ENCODE data around the gene SYT6. TPM values are rescaled to one million over a fixed set of nuclear protein-coding genes. Genes with fewer than 3 reads are reported as not detected.

SYT6 gene
- total RNA-seq, 4 donors from 2014 or later = 0.14 to 0.64 TPM; not detected in 2

DNA sequence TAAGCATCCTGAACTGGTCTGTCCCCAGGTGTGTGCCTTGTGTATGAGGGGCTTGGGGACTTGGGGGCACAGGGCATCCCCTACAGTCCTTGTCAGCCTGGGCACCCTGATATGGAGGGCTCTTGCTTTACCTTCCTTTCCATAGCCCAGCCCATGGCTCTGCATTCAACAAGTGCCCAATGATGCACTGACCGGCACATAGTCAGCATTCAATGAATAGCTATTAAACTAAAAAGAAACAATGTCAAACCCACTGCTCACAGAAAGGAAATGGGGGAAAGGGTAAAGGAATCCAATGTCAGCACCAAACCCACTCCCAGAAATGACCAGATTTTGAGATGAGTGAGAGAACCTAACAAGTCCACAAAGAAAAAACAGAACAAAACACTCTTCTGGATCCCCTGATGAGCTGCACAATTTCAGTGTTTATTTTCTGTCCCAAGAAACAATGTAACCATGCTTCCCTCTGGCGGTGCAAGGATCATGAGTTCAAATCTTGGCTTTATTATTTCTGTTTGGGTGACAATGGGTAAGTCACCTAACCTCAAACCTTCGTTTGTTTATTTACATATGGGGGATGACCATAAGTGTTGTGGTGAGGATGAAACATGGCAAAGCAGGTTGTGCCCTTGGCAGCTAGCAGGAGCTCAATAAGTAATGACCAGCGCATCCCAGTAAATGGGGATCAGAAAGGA is 22.0 kb downstream of the SYT6 start:
- in situ Hi-C loops (cut with MboI; ENCODE audit: low pct_ligation_motif_present in 1 of 4, low pct_unique_long_range_greater_than_20kb in 1 of 4, low sequenced_read_pairs in 3 of 4) (no loop called here), intact Hi-C loops (cut with DNase I; ENCODE audit: low total_unique reads) (no loop called here)
- no peak overlapping the region for H3K27ac ChIP-seq
- H3K9me3 ChIP-seq = no peaks in the 10 kb centered on the region
- TF ChIP-seq POLR2AphosphoS5 (IDR thresholded peaks at IDR 0.05) = no peak
- TF ChIP-seq EP300 (IDR thresholded peaks at IDR 0.05; ENCODE audit: low read depth) = no peak
- TF ChIP-seq, protein P1, sequence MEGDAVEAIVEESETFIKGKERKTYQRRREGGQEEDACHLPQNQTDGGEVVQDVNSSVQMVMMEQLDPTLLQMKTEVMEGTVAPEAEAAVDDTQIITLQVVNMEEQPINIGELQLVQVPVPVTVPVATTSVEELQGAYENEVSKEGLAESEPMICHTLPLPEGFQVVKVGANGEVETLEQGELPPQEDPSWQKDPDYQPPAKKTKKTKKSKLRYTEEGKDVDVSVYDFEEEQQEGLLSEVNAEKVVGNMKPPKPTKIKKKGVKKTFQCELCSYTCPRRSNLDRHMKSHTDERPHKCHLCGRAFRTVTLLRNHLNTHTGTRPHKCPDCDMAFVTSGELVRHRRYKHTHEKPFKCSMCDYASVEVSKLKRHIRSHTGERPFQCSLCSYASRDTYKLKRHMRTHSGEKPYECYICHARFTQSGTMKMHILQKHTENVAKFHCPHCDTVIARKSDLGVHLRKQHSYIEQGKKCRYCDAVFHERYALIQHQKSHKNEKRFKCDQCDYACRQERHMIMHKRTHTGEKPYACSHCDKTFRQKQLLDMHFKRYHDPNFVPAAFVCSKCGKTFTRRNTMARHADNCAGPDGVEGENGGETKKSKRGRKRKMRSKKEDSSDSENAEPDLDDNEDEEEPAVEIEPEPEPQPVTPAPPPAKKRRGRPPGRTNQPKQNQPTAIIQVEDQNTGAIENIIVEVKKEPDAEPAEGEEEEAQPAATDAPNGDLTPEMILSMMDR (IDR thresholded peaks at IDR 0.05) = no peak
- no peak for TF ChIP-seq POLR2A (IDR thresholded peaks at IDR 0.05)
- no peak overlapping the region for H3K4me3 ChIP-seq
- WGBS, 2 donors (ENCODE audit: low coverage in 1 of 2) = 85 to 100% methylated on average over 1 to 4 of the region's 4 CpGs
- H3K4me1 ChIP-seq = no peaks in the 10 kb centered on the region
- peaks cover 5% of the 10 kb centered on the region for H3K27me3 ChIP-seq
- no peak for DNase-seq
- H3K36me3 ChIP-seq = no peaks in the 10 kb centered on the region

DNA sequence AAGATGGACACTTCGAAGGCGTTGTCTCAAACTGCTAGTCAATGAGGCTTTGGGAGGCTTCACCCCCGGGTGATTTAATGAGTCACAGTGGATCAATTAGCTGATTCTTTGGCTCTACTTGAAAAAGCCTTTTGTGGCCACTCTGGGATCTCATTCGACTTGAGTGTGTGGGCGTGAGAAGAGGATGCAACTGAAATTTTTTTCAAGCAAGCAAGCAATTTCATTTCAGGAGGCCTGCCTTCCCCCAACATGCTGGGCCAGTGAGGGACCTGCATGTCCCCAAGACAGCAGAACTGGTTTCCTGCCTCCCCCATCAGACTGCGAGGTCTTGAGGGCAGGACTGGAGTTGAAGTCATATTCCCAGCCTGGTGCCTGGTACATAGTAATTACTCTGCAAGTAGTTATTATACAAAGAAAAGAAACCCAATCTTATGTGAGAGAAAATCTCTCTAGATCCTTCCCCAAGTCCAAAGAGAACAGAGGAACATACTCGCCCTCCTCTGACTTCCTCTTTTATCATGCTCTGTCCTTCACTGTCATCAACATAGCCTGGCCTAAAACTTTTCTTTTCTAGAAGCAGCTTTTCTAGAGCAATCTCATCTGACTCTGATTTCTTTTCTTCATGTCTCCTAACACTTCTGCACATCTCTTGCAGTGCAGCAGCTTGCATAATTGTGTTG is 22.7 kb downstream of the SYT6 start:
- Histone ChIP-seq H3K36me3 (no peaks in the 10 kb centered on the region), H3K4me1 (no peaks in the 10 kb centered on the region), H3K9me3 (no peaks in the 10 kb centered on the region), H3K4me3 (no peak overlapping the region), H3K27me3 (peaks cover 5% of the 10 kb centered on the region), H3K27ac (no peak overlapping the region)
- no peak for DNase-seq
- intact Hi-C loops (cut with DNase I; ENCODE audit: low total_unique reads) (no loop called here), in situ Hi-C loops (cut with MboI; ENCODE audit: low pct_ligation_motif_present in 1 of 4, low pct_unique_long_range_greater_than_20kb in 1 of 4, low sequenced_read_pairs in 3 of 4) (no loop called here)
- 76 to 86% methylated on average over 2 to 7 of the region's 7 CpGs for WGBS, 2 donors (ENCODE audit: low coverage in 1 of 2)
- TF ChIP-seq POLR2AphosphoS5 (IDR thresholded peaks at IDR 0.05) (no peak), EP300 (IDR thresholded peaks at IDR 0.05; ENCODE audit: low read depth) (no peak), POLR2A (IDR thresholded peaks at IDR 0.05) (no peak)
- TF ChIP-seq, protein P1 (IDR thresholded peaks at IDR 0.05) = no peak

DNA sequence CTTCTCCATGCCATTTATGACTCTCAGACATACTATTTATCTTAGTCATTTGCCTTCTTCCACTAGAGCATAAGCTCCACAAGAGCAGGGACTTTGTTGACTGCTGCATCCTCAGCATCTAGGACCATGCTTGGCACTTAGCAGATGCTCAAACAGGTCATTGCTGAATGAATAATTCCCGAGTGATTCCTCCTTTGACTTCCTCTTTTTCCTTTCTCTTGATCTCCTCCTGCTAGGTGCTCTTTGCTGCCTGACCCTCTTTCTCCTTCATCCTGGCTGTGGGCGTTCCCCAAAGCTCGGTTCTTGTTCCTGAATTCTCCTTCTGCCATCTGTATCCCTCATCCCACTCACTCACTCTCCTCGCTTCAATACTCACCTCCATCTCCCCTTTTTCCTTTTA is 23.5 kb downstream of the SYT6 start:
- DNase-seq = no peak
- H3K4me1 ChIP-seq = no peaks in the 10 kb centered on the region
- TF ChIP-seq POLR2AphosphoS5 (IDR thresholded peaks at IDR 0.05) (no peak), EP300 (IDR thresholded peaks at IDR 0.05; ENCODE audit: low read depth) (no peak), POLR2A (IDR thresholded peaks at IDR 0.05) (no peak)
- TF ChIP-seq, protein P1 (IDR thresholded peaks at IDR 0.05) = no peak
- H3K36me3 ChIP-seq = no peaks in the 10 kb centered on the region
- 85% methylated on average over 4 of the region's 4 CpGs for WGBS, 2 donors (ENCODE audit: low coverage in 1 of 2)
- no peaks in the 10 kb centered on the region for H3K9me3 ChIP-seq
- H3K27ac ChIP-seq = no peak overlapping the region
- H3K4me3 ChIP-seq = no peak overlapping the region
- in situ Hi-C loops (cut with MboI; ENCODE audit: low pct_ligation_motif_present in 1 of 4, low pct_unique_long_range_greater_than_20kb in 1 of 4, low sequenced_read_pairs in 3 of 4) (no loop called here), intact Hi-C loops (cut with DNase I; ENCODE audit: low total_unique reads) (no loop called here)
- H3K27me3 ChIP-seq = no peaks in the 10 kb centered on the region

DNA sequence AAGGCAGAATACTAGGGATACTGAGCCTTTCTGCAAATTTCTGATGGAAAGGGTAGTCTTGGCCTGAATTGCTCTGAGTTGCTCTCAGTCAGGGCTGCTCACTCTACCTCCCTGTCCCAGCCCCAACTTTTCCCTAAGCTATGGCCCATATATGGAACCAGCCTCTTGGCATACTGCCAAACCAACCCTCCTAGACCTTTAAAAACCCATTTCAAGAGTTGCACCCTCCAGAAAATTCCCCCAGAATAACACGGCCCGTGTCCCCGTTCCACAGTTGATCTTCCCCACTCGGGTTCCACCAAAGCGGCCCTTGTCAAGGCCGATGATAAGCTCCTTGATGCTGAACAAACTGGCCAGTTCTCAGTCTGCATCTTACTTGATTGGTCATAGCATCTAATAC is 25.4 kb downstream of the SYT6 start:
- H3K4me1 ChIP-seq = no peaks in the 10 kb centered on the region
- no peaks in the 10 kb centered on the region for H3K9me3 ChIP-seq
- H3K27me3 ChIP-seq = no peaks in the 10 kb centered on the region
- intact Hi-C loops (cut with DNase I; ENCODE audit: low total_unique reads) = no loop called here
- DNase-seq = no peak
- no peak overlapping the region for H3K4me3 ChIP-seq
- no peak overlapping the region for H3K27ac ChIP-seq
- no peak for TF ChIP-seq POLR2A (IDR thresholded peaks at IDR 0.05)
- TF ChIP-seq EP300 (IDR thresholded peaks at IDR 0.05; ENCODE audit: low read depth) = no peak
- TF ChIP-seq, protein P1 (IDR thresholded peaks at IDR 0.05) = no peak
- no peak for TF ChIP-seq POLR2AphosphoS5 (IDR thresholded peaks at IDR 0.05)
- no peaks in the 10 kb centered on the region for H3K36me3 ChIP-seq
- WGBS, 2 donors (ENCODE audit: low coverage in 1 of 2) = 94% methylated on average over 6 of the region's 6 CpGs; no CpG with 5 or more reads in 1 of the 2 donors
- in situ Hi-C loops (cut with MboI; ENCODE audit: low pct_ligation_motif_present in 1 of 4, low pct_unique_long_range_greater_than_20kb in 1 of 4, low sequenced_read_pairs in 3 of 4) = no loop called here
